Natural killer cell treated with Interleukin-12 subunit alpha and Interleukin-12 subunit beta and Interleukin-15 and Interleukin-18, amount 100 ng/mL, for 72 hours (primary cell): ENCODE results near the gene LRRC37A3. TPM values are rescaled to one million over a fixed set of nuclear protein-coding genes. Genes with fewer than 3 reads are reported as not detected.
"Not testable (repeated sequence)": the region's sequence is repeated elsewhere in the genome, so short reads cannot be mapped to it uniquely, and the experiment has no call there.

Source experiments
- ATAC-seq, 2 donors: fragments of 150-1000 bp; cut with Tn5 transposase in 1 of 2; sonication (Bioruptor Pico), chemical (Tn5 transposase) in 1 of 2; 2 replicates each; pipeline ENCODE4 v1.10.0; 2021
- DNase-seq: peaks from one replicate; pipeline ENCODE4 v3.0.0; 2022; ENCODE audit warnings: low spot score
- H3K27ac Mint-ChIP-seq, 2 donors: 1 replicate in 1 of 2; 2 replicates in 1 of 2; pipeline ENCODE4 v1.8.0; 2022; ENCODE audit warnings: mixed read lengths in 2 of 2, mild to moderate bottlenecking in 1 of 2, moderate library complexity in 1 of 2
- H3K27me3 Mint-ChIP-seq, 2 donors: 1 replicate in 1 of 2; 2 replicates in 1 of 2; pipeline ENCODE4 v1.8.0; 2022; ENCODE audit warnings: mixed read lengths in 2 of 2
- H3K36me3 Mint-ChIP-seq: one replicate; pipeline ENCODE4 v1.8.0; 2022; ENCODE audit warnings: mixed read lengths
- H3K4me1 Mint-ChIP-seq, 2 donors: 1 replicate in 1 of 2; 2 replicates in 1 of 2; pipeline ENCODE4 v1.8.0; 2022; ENCODE audit warnings: low read depth in 2 of 2, mixed read lengths in 2 of 2, mild to moderate bottlenecking in 1 of 2
- H3K4me3 Mint-ChIP-seq: one replicate; pipeline ENCODE4 v1.8.0; 2022; ENCODE audit warnings: mixed read lengths
- H3K9me3 Mint-ChIP-seq: 2 replicates; pipeline ENCODE4 v1.8.0; 2022; ENCODE audit warnings: mixed read lengths
- total RNA-seq, 2 donors: library from RNA; stranded (reverse); gene quantifications; one replicate each; pipeline ENCODE4 v1.2.3, GENCODE V29; 2022

Gene LRRC37A3
- total RNA-seq, 2 donors from 2014 or later = 7.0 to 8.5 TPM

DNA sequence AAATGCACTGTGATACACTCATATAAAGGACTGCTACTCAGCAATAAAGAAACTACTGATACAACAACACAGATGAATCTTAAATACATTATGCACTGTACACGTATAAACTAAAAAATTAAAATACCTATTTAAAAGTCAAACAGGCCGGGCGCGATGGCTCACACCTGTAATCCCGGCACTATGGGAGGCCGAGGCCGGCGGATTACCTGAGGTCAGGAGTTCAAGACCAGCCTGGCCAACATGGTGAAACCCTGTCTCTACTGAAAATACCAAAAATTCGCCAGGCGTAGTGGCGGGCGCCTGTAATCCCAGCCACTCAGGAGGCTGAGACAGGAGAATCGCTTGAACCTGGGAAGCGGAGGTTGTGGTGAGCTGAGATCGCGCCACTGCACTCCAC lies 1.7 kb downstream of the LRRC37A3 start:
- H3K36me3 Mint-ChIP-seq, H3K4me1 Mint-ChIP-seq, H3K9me3 Mint-ChIP-seq, DNase-seq, H3K27me3 Mint-ChIP-seq, H3K27ac Mint-ChIP-seq, ATAC-seq, H3K4me3 Mint-ChIP-seq: not testable (repeated sequence)

DNA sequence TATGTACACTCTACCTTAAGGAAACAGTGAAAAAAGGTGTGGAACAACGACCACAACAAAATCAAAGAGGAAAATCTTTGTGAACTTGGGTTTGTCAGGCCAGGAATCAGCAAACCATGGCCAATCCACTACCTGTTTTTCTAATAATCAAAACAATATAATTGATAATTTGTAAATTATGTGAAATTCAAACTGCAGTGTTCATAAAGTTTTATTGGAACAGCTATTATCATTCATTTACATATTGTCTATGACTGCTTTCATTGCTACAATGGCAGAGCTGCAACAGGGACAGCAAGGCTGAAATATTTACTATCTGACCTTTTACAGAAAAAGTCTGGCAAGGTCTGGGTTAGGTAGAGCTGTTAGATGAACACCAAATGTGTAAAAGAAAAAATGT lies 4.0 kb downstream of the LRRC37A3 start:
- DNase-seq, H3K36me3 Mint-ChIP-seq, H3K27ac Mint-ChIP-seq, H3K4me1 Mint-ChIP-seq, H3K4me3 Mint-ChIP-seq, ATAC-seq, H3K27me3 Mint-ChIP-seq, H3K9me3 Mint-ChIP-seq: not testable (repeated sequence)

DNA sequence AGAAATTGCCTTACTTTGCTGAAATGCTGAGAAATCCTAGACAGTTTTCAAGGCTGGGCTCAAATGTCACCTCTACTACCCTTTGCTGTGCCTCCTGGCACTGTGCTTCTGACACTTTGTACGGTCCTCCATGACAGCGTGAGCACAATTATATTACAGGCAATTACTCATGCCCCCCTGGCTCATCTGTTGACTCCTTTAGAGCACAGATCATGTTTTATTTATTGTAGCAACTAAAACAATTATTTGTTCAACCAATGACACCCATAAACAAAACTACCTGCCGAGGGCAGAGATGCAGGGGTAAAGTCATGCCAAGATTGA lies 9.1 kb downstream of the LRRC37A3 start:
- not testable (repeated sequence) for ATAC-seq, H3K4me1 Mint-ChIP-seq, H3K9me3 Mint-ChIP-seq, H3K4me3 Mint-ChIP-seq, H3K36me3 Mint-ChIP-seq, DNase-seq, H3K27ac Mint-ChIP-seq, H3K27me3 Mint-ChIP-seq

DNA sequence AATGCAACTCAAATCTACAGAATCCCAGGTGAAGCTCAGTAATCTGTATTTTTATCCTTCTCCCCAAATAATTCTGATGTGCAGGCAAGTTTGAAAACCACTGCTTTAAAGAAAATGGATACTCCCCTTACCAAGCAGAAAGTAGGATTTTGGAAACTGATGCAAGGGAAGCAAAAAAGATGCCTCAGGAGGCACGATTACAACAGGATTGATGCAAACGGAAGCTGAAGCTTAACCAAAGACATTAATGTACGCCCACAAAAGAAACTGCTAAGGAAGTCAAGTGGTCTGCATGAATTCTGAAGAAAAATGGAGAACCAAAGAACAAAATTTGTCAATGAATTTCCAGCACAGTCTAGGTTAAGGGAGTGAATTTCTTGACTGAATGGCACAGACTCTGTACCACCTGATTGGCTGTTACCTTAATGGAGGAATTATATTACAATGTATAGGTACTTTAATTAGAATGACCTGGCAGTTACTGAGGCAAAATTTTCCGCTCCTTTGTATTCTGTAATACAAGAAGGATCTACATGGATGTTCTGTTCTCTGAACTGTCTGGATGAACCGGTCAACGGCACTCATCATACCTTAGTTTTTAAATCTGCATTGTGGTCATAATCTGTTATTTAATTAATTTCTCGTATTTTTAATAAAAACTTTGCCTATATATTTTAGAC lies 9.6 kb downstream of the LRRC37A3 start:
- DNase-seq, H3K9me3 Mint-ChIP-seq, H3K4me3 Mint-ChIP-seq, H3K27me3 Mint-ChIP-seq, ATAC-seq, H3K4me1 Mint-ChIP-seq, H3K36me3 Mint-ChIP-seq, H3K27ac Mint-ChIP-seq: not testable (repeated sequence)

DNA sequence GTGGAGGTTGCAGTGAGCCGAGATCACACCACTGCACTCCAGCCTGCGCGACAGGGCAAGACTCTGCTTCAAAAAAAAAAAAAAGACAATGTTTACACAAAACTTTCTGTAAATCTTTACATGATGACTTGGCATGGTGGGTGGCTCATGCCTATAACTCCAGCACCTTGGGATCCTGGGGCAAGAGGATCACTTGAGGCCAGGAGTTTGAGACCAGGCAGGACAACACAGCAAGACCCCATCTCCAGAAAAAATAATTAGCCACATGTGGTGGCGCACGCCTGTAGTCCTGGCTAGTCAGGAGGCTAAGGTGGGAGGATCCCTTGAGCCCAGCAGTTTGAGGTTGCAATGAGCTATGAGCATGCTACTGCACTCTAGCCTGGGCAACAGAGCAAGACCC lies 15.2 kb downstream of the LRRC37A3 start:
- H3K27ac Mint-ChIP-seq, ATAC-seq, DNase-seq, H3K36me3 Mint-ChIP-seq, H3K4me1 Mint-ChIP-seq, H3K9me3 Mint-ChIP-seq, H3K4me3 Mint-ChIP-seq, H3K27me3 Mint-ChIP-seq: not testable (repeated sequence)

DNA sequence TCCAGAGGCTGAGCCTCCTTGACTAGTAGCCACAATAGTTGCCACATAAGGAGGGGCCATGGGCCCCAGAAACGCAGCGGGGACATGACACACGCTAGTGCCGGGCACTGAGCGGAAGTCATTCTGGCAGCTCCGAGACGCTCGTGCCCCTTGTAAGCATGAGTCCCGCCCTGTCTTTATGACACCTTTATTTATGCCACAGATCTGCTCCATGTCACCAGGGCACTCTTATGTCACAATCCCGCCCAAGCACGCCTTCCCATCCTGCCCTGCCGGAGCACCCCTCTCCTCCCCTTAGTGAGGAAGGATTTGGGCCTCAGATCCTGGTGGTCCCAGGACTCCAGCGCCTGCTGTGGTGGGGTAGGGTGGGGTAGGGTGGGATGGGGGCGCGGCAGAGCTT lies 22.1 kb downstream of the LRRC37A3 start:
- not testable (repeated sequence) for H3K27ac Mint-ChIP-seq

DNA sequence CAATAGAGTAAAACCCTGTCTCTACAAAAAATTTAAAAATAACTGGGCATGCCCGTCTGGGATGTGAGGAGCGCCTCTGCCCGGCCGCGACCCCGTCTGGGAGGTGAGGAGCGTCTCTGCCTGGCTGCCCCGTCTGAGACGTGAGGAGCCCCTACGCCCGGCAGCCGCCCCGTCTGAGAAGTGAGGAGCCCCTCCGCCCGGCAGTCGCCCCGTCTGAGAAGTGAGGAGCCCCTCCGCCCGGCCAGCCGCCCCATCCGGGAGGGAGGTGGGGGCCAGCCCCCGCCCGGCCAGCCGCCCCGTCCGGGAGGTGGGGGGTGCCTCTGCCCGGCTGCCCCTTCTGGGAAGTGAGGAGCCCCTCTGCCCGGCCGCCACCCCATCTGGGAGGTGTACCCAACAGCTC lies 45.1 kb downstream of the LRRC37A3 start:
- H3K27me3 Mint-ChIP-seq, ATAC-seq, H3K9me3 Mint-ChIP-seq, H3K36me3 Mint-ChIP-seq, DNase-seq, H3K4me1 Mint-ChIP-seq, H3K27ac Mint-ChIP-seq, H3K4me3 Mint-ChIP-seq: not testable (repeated sequence)

More for the DNA sequence above, 22.1 kb downstream of the LRRC37A3 start:
- not testable (repeated sequence) for ATAC-seq, H3K4me1 Mint-ChIP-seq, H3K9me3 Mint-ChIP-seq, H3K27me3 Mint-ChIP-seq, H3K36me3 Mint-ChIP-seq, DNase-seq, H3K4me3 Mint-ChIP-seq

DNA sequence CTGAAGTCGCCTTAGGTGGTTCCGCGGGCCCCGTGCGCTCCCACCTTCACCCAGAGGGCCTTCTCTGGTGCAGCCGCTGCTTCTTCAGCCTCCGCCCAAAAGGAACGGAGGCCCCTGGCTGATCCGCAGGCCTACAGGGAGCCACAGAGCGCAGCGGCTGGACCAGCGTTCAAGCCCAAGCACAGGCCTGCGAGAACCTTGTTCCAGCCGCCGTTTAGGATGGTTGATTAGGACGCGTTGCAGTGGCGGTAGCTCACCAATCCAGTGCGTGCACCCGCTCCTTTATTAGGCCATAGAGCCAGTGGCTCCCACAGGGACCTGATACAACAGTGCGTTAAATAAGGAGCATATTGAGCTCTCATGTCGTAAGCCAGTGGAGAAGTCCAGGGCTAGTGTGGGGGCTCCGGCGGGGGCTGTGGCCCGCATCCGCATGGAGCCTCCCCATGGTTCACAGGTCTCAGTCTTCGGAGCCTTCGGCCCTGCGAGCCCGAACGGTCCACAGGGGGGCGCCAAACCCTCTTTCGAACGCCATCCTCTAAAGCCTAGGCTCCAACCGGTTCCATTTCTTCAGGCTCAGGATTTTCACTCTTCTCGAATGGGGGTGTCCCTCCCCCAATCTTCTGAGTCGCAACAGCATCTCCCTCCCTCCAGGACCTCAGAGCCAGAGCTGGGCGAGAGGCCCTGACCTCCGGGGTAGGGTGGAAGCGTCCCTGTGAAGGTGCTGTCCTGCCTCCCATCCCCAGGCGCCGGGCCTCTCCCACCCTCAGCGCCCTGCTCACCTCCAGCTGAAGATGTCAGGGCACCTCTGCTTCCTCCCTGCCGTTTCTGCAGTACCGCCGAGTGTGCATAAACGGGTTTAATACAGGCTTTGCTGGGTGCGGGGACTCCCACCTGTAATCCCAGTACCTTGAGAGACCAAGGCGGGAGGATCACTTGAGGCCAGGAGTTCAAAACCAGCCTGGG lies 71.5 kb downstream of the LRRC37A3 start:
- H3K4me3 Mint-ChIP-seq, H3K4me1 Mint-ChIP-seq, H3K27me3 Mint-ChIP-seq, H3K9me3 Mint-ChIP-seq, H3K36me3 Mint-ChIP-seq, H3K27ac Mint-ChIP-seq: not testable (repeated sequence)
- peak; percentile 87 for DNase-seq
- peak; percentile 77 to 81 for ATAC-seq

DNA sequence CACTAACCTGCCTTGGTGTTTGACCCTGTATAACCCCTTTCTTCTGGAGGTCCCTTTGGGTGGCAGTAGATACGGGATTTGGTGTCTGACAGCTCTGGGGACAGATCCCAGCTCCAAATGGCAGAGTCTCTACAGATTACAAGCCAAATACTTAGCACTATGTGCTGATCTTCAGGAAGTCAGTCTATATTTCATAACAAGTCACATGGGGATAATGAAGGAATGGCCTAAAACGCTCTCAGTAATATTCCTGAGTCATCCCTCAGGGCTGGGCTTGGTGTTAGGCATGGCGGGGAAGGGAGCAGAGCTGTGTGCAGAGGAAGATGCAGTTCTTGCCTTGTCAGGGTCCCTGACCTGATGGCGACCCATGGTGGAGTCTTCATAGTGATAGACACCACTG lies 72.4 kb downstream of the LRRC37A3 start:
- not testable (repeated sequence) for DNase-seq, H3K4me3 Mint-ChIP-seq, H3K9me3 Mint-ChIP-seq, ATAC-seq, H3K36me3 Mint-ChIP-seq, H3K27ac Mint-ChIP-seq, H3K4me1 Mint-ChIP-seq, H3K27me3 Mint-ChIP-seq

DNA sequence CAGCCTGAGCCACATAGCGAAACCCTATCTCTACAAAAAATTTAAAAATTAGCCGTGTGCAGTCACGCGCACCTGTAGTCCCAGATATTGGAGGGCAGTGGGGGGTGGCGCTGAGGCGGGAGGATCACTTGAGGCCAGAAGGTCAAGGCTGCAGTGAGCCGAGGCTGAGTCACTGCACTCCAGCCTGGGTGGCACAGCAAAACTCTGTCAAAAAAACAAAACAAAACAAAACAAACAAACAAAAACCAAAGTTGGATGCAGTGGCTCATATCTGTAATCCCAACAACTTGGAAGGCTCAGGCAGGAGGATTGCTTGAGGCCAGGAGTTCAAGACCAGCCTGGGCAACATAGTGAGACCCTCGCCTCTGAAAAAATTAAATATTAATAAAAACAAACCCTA lies 75.4 kb downstream of the LRRC37A3 start:
- H3K9me3 Mint-ChIP-seq, H3K4me3 Mint-ChIP-seq, H3K36me3 Mint-ChIP-seq, H3K4me1 Mint-ChIP-seq, H3K27me3 Mint-ChIP-seq, H3K27ac Mint-ChIP-seq, DNase-seq, ATAC-seq: not testable (repeated sequence)

DNA sequence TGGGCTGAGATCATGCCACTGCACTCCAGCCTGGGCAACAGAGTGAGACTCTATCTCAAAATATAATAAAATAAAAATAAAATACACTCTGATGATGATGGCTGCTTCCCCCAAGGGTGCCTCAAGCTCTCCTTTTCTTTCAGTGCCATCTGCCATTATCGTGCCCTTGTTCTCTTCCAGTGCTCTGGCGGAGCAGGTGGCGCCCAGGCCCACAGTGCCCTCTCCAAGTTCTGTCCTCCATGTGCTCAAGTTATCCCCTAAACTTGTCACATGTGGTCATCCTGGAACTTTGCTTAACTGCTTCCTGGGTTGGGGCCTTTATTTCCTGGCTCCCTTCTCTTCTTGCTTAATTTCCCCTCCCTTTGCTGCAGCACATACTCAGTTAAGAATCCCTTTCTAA lies 76.4 kb downstream of the LRRC37A3 start:
- not testable (repeated sequence) for DNase-seq, H3K9me3 Mint-ChIP-seq, ATAC-seq, H3K4me3 Mint-ChIP-seq, H3K36me3 Mint-ChIP-seq, H3K4me1 Mint-ChIP-seq, H3K27me3 Mint-ChIP-seq, H3K27ac Mint-ChIP-seq

DNA sequence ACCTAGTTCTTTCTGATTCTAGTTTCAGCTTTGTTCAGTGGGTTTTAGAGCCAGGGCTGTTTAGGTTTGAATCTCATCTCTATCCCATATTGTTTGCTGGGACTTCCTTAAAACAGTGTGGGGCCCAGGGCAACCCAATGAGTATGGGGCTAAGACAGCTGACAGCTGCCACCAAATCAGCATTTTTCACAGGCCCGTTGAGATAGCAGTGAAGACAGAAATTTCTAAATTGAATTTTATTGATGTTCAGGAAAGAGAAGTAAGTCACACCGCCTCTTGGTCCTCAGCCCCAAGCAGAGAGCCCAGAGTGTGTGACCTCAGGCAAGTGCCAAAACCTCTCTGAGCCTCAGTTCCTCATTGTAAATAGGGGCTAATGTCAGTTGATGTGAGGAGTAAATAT lies 78.3 kb downstream of the LRRC37A3 start:
- H3K27me3 Mint-ChIP-seq, ATAC-seq, H3K4me1 Mint-ChIP-seq, H3K27ac Mint-ChIP-seq, H3K4me3 Mint-ChIP-seq, DNase-seq, H3K36me3 Mint-ChIP-seq, H3K9me3 Mint-ChIP-seq: not testable (repeated sequence)

DNA sequence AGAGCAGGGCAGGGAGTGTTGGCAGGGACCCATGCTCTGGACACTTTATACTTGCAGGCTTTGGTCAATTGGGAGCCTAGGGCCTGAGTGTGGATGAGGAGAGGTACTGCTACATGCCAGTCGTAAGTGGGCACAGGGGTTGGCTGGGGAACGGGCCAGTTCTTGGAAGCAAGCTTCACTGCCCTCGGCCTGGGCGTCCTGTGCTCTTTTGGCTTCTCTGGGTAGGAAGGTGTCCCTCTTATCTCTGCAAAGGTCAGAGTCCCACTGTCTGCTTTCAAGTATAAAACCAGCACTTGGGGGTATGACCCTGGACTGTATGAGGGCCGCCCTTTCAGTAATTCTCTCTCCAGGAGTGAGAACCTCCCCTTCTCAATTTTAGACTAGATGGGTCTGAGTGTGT lies 80.8 kb downstream of the LRRC37A3 start:
- H3K27ac Mint-ChIP-seq, ATAC-seq, H3K4me3 Mint-ChIP-seq, H3K27me3 Mint-ChIP-seq, DNase-seq, H3K9me3 Mint-ChIP-seq, H3K36me3 Mint-ChIP-seq: not testable (repeated sequence)
- peaks cover 15 to 19% of the 10 kb centered on the region in 2 donors for H3K4me1 Mint-ChIP-seq

DNA sequence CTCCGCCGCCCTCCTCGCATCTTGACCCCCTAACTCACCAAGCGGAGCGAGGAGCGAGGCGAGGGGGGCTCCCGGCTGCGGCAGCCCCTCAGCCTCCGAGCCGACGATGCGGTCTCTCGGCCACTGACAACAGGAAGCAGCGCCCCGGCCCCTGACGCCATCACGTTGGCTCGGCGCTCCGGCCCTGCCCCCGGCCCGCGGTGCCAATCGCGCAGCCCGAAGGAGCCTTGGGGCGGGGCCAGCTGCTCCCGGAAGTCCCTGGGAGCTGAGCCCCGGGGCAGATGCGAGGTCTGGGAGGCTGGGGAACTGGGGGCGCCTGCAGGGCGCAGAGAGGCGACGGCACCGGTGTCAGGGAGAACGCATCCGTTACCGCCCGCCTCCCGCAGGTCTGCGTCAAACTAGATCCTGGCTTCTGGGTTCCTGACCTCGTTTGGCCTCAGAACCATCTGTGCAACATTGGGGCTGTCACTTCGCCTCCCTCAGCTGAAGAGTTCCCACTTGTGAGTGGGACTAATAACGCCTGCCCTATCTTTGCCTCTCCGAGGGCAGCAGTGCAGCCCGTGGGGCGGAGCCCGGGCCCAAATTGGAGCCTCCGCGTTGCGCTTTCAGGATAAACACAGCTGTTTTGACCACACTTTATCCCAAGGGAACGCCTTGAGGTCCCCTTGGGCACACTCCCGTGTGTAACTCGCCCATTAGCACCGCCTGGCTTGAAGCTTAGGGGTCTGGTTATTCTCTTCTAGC lies 82.1 kb downstream of the LRRC37A3 start:
- peak; percentile 91 for DNase-seq
- not testable (repeated sequence) for H3K9me3 Mint-ChIP-seq, H3K36me3 Mint-ChIP-seq, H3K27me3 Mint-ChIP-seq
- peak overlapping the region; percentile 91 for H3K4me3 Mint-ChIP-seq
- peaks cover 15 to 19% of the 10 kb centered on the region in 2 donors for H3K4me1 Mint-ChIP-seq
- ATAC-seq = peak; percentile 99
- peak overlapping the region; percentile 74 to 92 for H3K27ac Mint-ChIP-seq
